ENCODE measurements around the gene DGCR2.

The DGCR2 gene

DNA sequence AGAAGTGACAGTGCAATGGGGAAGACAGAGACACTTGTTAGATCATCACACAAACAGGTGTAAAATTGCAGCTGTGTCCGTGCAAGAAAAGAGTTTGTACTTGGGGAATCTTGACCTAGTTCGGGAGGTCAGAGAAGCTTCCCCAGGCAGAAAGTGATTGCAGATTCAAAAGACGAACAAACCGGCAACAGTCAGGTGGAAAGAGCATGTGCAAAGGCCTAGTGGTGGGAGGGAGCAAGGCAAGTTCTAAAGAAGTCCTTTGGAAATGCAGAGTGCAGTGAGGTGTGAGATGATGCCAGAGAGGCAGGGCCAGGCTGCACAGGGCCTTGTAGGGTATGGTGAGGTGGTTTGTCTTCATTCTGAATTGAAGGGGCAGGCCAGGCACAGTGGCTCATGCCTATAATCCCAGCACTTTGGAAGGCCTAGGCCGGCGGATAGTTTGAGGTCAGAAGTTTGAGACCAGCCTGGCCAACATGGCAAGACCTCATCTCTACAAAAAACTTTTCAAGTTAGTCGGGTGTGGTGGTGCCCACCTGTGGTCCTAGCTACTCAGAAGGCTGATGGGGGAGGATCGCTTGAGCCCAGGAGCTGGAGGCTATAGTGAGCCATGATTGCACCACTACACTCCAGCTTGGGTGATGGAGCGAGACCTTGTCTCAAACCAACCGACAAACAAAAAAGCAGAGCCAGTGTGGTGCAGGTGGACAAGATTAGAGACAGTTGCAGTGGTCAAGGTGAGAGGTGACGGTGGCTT lies 24.2 kb upstream of the DGCR2 start:
- no peak for DNase-seq (ENCODE audit: low spot score)

DNA sequence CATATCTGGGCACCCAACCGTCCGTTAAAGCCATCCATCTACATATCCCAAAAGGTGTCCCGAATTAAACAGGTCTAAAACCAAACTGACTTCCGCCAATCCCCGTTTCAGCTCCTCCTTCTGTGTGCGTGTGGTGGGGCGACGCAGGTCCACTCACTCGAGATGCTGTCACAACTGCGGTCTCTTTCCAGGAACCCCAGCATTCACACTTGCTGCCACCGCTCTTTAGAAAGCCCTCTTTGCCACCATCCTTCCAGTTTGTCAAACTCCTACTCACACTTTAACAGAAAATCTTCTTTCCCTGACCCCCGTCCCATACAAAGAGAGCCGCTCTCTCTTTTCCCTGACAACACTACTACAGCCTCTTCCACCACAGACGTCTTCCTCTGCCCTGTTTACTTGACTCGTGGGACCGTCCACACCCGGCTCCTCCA lies 21.8 kb upstream of the DGCR2 start:
- DNase-seq (ENCODE audit: low spot score): peak; percentile 38

DNA sequence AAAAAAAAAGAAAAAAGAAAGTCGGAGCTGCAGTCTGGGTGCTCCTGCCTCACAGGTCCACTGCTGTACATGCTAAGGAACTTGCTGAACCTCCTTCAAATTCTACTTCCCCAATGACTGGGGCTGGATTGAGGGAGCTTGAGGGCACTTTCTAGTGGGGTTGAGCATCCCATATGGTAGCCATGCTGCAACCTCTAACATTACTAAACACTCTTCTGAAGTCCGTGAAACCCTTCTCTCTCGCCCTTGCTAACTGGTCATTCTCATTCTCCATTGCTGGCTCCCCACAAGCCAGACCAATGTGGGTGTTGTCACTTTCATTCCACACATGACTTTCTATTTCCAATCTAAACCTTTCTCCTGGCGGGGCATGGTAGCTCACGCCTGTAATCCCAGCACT lies 21.0 kb upstream of the DGCR2 start:
- DNase-seq (ENCODE audit: low spot score): no peak

DNA sequence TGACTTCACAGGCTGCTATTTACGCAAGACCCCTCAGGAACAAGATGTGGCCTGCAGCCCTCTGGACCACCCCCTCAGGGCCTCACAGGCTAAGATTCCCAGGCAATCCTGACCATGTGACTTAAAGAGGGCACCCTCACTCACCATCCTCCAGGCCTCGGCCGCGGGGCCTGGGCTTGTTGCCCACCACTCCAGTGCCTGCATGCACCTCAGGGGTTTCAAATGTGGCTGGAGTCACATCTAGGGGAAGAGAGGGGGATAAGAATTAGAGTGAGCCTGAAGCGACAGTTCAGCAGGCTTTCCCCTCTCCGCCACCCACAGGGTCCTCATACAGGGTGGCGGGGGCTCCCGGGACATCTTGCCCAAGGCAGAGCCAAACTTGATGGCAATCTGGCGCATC lies 20.2 kb upstream of the DGCR2 start:
- no peak for DNase-seq (ENCODE audit: low spot score)

DNA sequence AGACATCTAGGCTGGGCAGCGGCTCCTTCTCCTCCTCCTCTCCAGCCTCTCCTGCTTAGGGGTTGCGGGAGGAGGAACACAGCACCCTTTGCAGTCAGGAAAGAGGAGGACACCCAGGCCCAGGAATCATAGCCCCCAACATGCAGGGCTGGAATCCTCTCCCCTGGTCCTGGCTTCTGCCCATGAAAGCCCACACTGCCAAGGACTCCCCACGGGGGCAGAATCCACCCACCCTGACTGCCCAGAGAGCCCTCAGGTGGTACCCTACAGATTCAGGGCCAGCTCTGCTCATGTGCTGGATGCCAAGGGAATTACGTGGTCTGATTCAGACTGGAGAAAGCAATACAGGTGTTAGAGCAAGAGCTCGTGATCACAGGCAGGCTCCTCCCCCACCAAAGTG lies 17.8 kb upstream of the DGCR2 start:
- no peak for DNase-seq (ENCODE audit: low spot score)

DNA sequence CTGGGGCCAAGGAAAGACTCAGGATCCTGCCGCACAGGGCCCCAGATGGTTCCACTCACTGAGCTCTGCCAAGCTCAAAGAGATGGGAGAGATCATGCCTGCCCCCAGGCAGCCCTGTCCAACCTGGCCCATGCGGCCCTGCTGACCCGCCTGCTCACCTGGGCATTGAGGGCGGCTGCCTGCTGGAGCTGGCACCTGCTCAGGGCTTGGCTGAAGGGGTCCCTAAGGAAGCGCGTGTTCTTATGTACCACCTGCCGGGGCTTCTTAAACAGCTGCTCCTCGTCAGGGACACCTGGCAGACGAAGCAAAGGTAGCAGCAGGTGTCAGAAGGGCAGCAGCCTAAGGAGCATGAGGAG lies 16.8 kb upstream of the DGCR2 start:
- no peak for DNase-seq (ENCODE audit: low spot score)

DNA sequence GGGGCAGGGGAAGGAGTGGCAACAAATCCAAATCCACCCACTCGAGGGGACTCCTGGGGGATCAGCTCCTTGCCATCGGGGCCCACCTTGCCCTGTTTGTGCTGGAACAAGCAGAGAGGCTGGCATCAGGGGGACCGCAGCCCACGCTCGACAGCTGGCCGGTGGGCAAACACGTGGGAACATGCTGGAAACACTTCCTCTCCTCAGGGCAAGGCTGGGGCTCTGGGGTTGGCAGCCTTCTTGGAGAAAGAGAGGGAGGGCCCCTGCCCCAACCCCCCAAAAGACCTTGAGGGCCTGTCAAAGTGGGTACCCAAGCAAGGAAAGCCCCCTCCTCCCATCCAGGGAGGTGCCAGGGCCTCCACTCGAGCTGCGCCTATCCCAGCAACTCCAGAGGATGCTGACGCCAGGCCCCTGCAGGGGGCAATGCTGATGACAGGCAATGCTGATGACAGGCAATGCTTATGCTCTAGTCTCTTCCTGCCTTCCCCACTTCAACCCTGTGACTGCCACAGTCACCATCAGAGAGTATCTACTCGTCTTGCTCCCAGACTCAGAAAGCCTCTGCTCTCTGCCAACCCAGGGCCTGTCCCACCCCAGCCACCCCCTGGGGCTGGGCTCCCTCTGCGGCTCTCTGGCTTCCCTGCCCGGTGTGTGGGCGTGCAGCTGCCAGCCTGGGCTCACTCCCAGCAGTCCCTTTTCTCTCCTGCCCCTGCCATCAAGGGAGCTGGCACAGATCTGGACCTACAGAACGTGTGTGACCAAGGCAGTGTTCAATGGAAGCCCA lies 16.2 kb upstream of the DGCR2 start:
- DNase-seq (ENCODE audit: low spot score): no peak

DNA sequence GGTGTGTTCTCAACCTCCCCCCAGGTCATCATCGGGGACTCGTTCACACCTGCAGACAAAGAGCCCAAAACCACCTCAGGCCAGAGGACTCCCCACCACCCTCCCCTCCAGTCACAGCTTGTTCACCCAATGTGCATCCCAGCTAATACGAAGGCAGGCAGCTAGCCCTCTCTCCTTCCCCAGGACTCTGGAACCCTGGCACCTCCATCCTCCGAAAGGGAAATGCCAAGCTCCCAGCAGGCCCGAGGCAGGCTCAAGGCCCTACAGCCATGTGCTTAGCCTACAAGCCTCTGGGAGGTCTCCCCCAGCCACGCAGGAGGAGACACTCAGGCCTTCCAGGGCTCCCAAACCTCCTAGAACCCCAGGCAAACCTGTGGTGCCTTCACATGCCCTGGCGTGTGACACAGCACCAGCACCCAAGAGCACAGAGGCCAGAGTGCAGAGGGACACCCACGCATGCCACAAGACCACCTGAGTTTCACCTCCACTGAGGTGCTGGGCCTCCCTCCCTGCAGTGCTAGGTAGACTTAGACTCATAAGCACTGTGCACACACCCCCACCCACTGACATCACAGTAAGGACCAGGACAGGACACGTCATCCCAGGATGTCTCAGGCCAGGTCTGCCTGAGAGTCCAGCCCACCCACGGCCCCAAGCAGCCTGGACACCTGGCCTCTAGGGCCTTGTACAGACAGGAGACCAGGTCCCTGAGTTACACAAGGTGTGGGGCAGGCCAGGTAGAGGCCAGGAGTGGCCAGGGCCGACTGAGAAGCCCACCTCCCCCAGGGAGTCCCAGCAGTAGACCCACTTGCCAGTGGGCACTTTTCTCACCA lies 15.4 kb upstream of the DGCR2 start:
- no peak for DNase-seq (ENCODE audit: low spot score)

DNA sequence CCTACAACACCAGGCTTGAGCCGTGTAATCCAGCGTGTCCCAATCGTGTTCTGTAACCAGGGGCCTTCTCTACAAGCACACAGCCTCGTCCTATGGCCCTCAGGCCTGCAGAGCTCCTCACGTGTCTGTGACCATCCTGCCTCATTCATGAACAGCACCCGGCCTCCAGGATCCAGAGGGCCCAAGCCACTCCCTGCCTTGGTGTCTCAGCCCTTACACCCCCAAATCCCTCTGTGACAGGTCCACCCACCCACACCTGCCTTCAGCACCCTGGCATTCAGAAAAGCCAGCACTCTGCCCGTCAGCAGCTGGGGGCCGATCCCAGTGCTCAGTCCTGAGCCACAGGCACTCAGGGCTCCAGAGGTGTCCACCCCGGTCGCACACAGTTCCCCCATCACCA lies 14.7 kb upstream of the DGCR2 start:
- no peak for DNase-seq (ENCODE audit: low spot score)

DNA sequence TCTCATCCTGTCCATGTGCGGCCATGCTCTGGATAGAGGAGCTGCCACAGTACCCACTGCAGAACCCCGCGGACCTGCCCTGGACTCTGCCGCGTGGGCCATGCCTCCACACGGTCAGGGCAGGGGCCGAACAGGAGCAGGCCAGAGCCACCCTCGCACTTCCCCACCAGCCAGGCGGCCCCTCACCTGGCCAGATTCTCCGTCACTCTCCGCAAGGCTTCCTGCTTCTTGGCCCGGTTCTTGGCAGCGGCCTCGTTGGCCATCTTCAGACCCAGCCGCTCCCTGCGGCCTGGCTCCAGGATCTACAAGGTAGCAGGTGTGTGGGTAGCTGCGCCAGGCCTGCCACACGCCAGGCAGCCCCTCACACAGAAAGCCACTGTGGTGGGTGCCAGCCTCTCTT lies 12.7 kb upstream of the DGCR2 start:
- DNase-seq (ENCODE audit: low spot score): no peak

DNA sequence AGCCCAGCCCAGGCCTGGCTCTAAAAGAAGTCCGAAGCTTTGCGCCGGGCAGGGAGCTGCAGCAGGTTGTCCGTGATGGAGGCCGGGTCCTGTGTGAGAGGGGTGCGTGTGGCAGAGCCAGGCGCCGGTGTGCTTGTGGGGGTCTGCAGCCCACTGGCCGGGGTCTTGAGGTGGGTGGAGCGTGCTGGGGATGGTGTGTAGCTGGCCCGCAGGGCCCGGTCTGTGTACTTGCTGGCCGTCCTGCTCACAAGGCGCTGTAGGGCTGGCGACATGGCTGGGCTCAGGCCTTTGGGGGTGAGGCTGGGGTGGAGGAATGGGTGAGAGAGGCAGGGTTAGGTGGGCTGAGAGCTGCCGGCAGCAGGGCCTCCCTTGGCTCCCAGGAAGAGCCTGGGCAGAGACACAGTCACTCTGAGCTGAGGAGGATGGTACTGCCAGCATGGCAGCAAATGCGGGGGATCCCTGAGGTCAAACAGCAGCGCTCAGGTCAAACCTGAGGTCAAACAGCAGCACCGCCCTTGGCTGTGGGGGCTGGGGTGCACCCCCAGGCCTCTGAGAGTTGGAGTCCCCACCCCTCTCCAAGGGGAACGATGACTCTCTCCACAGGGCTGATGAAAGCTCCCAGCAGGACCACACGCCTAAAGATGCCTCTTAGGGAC lies 12.1 kb upstream of the DGCR2 start:
- no peak for DNase-seq (ENCODE audit: low spot score)

DNA sequence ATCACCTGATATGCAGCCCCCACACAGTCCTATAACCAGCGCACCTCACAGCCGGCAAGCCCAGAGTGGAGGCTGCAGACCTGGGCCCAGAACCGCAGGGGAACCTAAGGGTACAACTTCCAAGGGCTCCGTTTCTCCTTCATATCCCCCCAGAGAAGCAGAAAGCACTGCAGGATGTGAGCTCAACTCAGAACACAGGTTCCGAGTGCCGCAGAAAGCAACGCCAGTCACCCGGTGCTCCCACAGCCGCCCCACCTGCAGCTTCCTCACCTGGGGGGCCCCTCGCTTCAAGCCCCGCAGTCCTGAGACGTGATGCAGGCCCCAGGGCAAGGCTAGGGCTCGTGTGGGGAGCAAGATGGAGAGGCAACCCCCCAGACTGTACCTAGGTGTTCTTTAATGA lies 11.3 kb upstream of the DGCR2 start:
- no peak for DNase-seq (ENCODE audit: low spot score)

DNA sequence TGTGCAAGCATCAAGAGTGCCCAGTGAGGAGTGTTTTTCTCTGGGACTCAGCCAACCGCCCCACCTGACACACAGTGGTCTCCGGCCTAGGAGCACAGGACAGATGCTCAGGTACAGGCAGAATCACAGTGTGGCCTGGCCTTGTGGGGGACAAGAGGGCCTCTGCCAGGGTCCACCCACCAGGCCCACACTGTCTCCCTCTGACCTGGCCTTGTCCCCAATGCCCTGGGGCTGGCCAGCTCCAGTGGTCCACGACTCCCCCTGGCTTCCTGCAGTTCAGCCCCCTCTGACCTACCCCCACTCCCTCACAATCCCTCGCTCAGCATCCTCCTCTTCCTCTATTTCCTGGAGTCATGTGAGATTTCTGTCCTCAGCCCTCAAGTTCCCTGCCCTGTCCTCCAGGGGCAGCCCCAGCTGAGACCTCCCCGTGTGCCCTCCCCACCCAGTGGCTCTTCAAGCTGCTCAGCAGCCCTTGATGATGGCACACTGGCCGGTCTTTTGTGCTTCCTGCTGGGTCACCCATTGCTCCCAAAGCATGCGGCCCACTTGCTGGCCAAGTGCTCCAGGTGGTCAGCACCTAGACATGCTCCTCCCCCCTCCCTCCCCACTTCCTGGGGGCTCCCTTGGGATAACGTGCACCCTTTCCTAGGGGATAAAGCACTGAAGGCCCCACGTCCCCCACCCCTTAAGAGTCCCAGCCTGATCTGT lies 10.6 kb upstream of the DGCR2 start:
- no peak for DNase-seq (ENCODE audit: low spot score)

DNA sequence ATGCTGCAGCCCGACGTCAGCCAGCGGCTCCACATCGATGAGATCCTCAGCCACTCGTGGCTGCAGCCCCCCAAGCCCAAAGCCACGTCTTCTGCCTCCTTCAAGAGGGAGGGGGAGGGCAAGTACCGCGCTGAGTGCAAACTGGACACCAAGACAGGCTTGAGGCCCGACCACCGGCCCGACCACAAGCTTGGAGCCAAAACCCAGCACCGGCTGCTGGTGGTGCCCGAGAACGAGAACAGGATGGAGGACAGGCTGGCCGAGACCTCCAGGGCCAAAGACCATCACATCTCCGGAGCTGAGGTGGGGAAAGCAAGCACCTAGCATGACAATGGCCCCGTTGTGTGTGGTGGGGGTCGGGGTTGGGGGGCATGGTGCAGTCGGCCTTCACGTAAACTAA lies 9.9 kb upstream of the DGCR2 start:
- no peak for DNase-seq (ENCODE audit: low spot score)

DNA sequence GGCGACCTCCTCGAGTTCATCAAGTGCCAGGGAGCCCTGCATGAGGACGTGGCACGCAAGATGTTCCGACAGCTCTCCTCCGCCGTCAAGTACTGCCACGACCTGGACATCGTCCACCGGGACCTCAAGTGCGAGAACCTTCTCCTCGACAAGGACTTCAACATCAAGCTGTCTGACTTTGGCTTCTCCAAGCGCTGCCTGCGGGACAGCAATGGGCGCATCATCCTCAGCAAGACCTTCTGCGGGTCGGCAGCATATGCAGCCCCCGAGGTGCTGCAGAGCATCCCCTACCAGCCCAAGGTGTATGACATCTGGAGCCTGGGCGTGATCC lies 9.4 kb upstream of the DGCR2 start:
- DNase-seq (ENCODE audit: low spot score): no peak

DNA sequence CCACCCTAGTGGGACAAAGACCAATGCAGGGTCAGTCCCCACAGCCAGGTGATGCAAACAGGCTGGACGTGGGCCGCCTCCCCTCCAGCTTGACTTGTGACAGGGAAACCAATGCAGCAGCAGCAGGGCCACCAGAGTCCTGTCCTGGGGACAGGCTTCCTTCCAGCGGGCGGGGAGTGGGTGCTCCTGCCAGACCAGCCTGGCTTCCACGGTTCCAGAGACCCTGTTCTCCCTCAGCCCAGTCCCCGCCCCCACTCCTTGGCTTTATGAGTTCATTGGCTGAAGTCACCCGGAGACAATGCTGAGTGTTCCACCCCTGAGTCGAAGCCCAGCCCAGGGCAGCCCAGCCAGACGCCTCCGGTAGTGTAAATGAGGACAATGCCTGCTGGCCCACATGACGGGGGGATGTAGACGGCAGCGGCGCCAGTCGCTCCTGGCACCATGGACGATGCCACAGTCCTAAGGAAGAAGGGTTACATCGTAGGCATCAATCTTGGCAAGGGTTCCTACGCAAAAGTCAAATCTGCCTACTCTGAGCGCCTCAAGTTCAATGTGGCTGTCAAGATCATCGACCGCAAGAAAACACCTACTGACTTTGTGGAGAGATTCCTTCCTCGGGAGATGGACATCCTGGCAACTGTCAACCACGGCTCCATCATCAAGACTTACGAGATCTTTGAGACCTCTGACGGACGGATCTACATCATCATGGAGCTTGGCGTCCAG lies 8.9 kb upstream of the DGCR2 start, which contains the start of gene TSSK2:
TSSK2 (plus strand) TSS at position 350 of the 726 bp plus-strand sequence; CDS start at position 442, 92 bp downstream.
- DNase-seq (ENCODE audit: low spot score): no peak

DNA sequence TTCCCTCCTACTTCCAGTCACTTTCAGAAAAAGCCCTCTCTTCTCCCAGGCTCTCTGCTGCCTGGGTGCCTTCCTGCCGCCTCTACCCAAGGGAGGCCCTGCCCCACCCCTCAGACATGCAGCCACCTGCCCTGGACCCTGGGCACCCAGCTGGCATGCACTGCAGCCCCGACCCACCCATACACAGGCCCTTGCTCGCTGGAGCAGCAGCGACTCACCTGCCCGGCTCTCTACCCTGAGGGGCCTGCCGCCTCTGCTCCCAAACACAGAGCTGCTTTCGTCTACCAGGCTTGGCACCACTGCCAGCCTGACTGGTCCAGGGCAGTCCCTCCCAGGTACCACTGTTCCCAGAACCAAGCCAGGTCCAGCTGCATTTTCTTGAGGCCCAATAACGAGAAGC lies 7.7 kb upstream of the DGCR2 start:
- DNase-seq (ENCODE audit: low spot score): no peak

DNA sequence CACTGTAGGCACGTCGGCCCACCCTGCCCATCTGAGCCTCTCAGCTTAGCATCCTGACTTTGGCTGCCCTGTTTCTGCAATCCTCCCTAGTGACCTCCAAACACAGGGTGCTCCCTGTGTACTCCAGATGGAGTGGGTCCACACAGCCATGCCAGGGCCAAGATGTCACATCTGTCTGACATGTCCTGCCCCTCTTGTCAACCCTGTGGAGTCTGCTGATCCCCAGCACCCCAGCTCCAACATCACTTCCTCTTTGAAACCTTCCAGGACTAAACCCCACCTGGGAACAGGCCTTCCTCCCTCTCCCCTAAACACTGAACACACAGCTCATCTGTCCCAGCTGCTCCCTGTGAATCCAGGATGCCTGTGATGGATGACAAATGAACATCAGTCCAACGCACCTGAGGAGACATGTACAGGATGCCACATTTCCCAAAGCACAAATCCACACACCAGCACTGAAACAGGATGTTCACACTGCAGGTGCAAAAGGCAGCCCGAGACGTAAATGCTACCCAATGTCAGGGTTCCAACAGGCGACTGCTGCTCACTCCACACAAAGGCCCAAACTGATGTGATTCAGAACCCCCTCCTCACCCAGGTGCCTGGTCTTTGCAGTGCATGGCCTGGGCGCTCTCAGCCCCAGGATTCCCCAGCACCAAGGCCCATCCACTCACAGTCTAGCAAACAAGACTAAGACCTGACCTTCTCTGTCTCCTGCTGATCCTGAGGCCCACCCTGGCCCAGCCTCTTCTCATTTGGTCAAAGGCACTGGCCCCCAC lies 6.9 kb upstream of the DGCR2 start:
- no peak for DNase-seq (ENCODE audit: low spot score)

DNA sequence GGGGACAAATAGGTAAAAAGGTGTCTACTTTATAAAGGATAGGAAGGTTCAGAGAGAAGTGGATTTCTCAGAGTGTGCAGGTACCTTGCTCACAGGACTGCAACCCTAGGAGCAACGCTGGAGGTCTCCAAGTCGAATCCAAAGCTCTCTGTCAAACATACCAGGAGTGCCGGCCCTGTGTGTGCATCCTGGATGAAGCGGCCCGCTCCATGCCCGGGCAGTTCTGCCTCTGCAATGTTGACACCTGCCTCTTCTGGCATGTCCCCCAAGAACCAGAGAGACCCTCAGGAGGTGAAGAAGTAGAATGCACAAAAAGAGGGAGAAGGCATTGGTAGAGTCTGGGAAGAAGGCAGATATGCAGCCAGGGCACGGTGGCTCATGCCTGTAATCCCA lies 5.8 kb upstream of the DGCR2 start:
- no peak for DNase-seq (ENCODE audit: low spot score)

DNA sequence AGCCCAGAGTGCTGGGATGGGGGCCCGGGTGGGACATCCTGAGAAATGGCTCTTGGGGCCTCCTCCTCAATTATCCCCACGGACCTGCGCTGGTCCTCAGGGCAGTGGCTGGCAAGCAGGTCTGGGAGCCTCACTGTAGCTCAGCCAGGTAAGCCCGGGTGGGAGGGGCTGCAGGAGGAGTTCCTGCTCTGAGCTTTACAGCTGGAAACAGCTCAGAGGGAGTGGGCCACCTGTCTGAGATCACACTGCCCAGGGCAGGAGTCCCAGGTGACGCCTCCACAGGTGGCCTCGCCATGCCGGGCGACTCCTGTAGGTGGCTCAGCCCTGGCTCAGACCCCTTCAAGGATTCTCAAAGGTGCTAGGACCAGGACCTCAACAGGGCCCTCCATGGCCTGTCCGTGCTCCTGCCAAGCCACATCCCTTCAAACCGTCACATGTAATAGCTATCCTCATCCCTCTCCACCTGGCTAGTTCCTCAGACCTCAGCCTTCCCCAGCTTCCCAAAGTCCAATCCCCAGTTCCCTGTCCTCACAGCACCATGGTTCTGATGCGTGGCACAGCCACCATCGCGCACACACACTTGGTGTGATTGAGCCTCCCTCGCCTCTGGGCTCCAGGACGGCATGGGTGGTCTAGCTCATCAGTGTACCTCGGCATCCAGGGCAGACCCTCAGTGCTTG lies 5.3 kb upstream of the DGCR2 start:
- no peak for DNase-seq (ENCODE audit: low spot score)

Measured in activated CD4-positive, alpha-beta T cell treated with anti-CD3 and anti-CD28 coated beads, Interleukin-2, Interleukin-4, amounts not matched to agents 100 ng/mL and 50 ng/mL, durations not matched to agents 16 hours and 8 hours (primary cell).